GM12873 (cell line): Measurements from ENCODE around the gene GINM1.

Experiments
- CTCF ChIP-seq: IDR thresholded peaks from 2 replicates; pipeline ENCODE4 v1.5.1; 2012; ENCODE audit warnings: low read depth, mild to moderate bottlenecking, moderate library complexity, low read length, control low read depth; ENCODE audit not compliant: insufficient read depth; ENCODE audit errors: missing control alignments

Gene GINM1

DNA sequence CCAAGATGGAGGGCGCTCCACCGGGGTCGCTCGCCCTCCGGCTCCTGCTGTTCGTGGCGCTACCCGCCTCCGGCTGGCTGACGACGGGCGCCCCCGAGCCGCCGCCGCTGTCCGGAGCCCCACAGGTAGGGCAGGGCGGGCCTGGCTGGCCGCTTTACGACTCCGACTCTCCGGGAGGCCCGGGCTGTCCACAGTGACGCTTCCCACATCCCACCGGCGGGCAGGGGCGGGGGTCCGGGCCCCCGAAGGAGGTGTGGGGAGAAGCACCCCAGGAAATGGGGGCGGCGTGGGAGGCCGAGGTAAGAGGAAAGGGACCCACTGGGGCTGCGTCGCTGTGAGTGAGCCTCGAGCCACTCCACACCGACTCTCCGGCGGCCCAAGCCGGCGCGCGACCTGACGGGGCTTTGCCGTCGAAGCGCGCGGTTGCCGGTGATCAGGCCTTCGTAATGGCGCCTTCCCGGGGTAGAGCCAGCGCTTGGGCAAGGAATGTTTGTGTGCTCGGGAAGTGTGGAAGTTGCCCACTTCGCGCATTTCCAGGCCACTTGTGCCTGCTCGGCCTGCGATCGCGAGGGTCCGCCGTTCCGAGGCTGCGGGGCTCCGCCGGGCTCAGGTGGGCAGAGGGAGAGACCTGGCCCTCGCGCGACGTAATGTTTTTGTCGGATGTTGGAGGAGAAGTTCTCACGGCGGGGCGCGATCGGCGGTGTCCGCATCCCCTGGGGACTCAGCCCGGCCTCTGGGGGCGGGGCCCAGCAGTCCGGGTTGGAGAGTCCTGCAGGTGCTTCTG, 427 bp downstream of the GINM1 start:
- no peak for TF ChIP-seq CTCF

DNA sequence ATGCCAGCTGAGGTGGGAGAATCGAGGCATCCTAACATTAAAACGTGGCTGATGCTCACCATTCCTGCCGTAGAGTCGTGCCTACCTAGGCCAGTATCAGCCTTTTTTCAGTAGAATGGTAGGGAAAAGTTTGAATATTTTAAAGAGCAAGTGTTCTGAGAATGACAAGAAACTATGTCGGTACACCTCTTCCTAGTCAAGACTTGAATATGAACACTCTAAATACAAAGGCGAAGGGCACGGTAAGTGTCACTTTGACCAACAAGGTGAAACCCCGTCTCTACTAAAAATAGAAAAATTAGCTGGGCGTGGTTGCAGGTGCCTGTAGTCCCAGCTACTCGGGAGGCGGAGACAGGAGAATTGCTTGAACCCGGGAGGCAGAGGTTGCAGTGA, 1.0 kb downstream of the GINM1 start:
- TF ChIP-seq CTCF = no peak

GRCh38 chr6:149567945-149568585, 1.9 kb downstream of the GINM1 start:
- TF ChIP-seq CTCF = no peak

DNA sequence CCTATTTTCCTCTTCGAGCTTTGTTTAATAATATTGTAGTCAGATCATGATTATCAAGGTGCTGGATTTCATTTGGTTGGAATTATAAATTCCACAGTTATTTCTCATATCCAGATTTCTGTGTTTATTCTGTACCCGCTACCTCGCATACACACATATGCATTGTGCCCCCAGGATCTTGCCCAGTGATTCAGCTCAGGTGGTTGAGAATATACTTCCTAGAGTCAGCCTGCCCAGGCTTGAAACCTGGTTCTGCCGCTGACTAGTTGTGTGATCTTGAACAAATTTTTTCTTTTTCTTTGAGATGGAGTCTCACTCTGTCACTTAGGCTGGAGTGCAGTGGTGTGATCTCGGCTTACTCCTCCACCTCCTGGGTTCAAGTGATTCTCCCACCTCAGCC, 14.7 kb downstream of the GINM1 start:
- TF ChIP-seq CTCF = no peak

DNA sequence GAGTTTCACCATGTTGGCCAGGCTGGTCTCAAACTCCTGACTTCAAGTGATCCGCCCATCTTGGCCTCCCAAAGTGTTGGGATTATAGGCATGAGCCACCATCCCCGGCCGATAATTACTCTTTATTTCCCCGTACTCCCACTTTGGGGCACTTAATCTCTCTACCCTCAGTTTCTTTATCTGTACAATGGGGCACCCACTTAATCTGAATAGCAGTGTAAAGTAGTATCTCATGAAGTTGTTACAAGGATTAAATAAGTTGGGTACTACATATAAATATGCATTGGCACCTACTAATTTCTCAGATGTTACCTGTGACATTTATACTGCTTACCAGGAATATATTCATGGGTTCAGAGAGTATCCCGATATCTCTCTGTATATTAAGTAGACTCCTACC, 15.2 kb downstream of the GINM1 start:
- no peak for TF ChIP-seq CTCF

- no peak for TF ChIP-seq CTCF
These were observed 20.0 kb downstream of the GINM1 start for GRCh38 chr6:149586149-149586548.

DNA sequence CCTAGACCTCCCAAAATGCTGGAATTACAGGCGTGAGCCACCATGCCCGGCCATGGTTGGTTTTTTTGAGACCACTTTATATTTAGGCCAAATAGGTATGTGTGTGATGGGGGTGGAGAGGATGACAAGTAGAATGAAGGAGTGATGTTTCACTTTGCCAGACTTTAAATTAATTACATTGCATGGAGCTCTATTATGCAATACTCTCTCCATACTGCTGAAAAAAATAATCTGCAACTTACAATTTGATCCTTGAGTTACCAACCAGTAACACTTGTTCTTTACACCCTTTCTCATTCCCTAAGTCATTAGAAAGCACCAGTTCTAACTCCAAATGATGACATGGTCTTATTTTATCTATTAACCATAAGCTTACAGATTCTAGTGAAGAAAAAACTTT, 26.8 kb downstream of the GINM1 start:
- no peak for TF ChIP-seq CTCF
